Bone marrow (tissue), 2 donors: ENCODE measurements around the gene E2F7.

Source experiments
- DNase-seq, 2 donors: peaks; one replicate each; lab custom pipeline; 2025; lab: John Stamatoyannopoulos, UW

E2F7 gene

DNA sequence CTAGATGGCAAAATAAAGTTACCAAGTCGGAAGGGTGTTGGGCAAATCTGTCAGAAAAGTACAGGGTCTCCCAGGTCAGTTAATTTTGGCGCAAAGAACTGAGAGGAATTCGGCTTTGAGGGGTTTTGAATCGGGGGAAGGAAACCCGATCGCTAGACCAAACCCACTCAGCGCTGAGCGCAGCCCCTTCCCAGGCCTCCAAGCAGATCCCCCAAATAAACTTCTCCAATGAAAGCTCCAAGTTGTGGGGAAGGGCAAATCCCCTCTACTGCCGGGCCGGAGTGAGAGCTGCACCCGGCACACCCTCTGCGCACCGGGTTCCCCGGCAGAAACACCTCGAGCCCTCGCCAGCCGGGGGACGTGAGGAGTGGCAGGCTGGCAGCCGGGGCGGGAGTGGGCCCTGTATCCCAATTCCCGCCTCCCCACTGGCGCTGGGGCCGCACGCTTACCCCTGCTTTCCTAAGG, 441 bp downstream of the E2F7 start:
- DNase-seq, result no peak

DNA sequence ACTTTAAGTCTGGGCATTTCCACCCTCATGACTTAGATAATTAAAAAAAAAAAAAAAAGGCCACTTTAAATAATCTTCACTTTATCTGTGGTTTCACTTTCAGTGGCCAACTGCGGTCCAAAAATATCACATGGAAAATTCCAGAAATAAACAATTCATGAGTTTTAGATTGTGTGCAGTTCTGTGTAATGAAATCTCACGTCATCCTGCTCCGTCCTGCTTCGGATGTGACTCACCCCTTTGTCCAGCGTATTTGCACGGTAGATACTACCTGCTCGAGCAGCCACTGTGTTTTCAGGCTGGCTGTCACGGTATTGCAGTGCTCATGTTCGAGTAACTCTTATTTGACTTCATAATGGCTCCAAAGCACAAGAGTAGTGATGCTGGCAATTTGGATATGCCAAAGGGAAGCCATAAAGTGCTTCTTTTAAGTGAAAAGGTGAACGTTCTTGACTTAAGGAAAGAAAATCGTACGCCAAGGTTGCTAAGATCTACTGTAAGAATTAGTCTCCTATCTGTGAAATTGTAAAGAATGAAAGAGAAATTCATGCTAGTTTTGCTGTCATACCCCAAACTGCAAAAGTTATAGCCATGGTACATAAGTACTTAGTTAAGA, 2.4 kb downstream of the E2F7 start:
- DNase-seq, result no peak

DNA sequence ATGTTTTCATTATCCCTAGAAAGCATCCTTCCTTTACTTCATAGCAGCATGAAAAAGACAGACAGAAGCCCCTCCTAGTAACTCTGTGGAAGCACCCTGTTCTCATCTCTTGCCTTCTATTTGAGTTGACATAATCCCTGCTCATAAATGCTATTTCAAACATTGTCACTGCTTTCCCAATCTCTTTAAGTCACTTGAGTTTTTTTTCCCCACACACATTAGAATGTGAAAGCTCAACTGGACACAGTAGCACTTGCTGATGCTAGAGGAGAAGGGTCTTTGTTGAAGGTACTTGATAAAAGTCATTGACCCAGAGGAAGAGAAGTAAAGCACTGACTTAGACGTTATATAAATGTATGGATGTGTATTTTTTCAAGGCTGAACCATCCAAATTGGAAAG, 3.0 kb downstream of the E2F7 start:
- no peak for DNase-seq

DNA sequence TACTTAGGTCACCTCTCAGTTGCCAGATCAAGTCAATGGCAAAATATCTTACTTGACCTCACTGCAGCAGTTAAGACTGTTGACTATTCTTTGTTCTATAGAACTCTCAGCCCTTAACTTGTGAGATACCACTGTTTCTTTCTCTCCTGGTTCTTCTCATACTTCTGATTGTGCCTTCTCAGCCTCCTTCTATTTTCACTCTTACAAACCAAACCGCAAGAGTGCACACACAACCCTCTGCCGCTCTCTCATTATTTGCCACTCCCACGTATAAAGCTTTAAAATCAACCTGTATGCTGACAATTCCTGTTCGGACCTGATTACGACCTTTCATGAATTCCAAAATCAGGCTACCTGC, 4.5 kb downstream of the E2F7 start:
- no peak for DNase-seq

DNA sequence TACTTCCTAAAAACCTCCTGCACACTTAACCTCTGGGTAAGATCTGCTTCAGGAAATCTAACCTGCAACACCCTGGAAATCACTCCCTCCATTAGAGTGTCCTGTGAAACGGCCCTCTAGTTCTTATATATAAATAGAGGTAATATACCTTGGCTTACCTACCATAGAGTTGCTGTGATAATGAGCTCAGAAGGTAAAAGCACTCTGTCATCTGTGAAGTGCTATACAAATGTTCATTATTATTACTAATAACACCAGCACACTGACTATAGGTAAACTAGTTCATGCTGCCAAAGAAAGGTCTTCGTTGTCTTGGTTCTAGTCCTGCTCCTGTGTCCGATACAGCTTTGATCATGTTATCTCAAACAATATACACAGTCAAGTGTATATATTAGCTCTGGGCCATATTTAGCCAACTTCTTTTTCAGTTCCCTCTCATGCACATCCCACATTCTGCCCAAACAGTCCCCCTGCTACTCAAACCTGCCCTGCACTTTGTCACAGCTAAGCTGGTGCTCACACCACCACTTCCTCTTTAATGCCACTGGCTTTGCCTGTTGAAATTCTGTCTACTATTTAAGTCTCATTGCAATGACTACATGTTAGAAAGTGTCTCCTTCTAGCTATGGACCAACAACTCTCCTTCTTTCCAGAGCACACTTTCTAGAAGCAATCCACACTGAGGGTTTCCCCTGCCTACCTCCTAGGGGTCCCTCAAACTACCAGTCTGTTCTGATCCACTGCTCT, 5.1 kb downstream of the E2F7 start:
- peak in 1 of 2 donors; percentile 9 for DNase-seq

DNA sequence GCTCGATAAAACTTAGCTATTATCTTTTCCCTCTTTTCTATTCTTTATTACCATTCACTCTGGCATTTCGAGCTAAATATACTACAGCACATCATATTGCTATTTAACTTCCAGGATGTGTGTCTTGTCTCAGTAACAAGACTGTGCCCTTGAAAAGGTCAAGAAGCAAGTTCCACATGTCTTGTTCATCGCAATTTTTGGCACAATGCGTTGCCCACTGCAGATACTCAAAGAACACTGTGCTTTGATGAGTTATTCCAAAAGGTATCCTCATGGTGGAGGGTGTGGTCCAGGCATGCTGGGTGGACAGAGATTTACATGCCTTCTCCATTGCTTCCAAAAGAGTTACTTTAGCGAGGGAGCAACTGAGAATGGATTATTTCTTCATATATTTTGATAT, 6.6 kb downstream of the E2F7 start:
- no peak for DNase-seq

DNA sequence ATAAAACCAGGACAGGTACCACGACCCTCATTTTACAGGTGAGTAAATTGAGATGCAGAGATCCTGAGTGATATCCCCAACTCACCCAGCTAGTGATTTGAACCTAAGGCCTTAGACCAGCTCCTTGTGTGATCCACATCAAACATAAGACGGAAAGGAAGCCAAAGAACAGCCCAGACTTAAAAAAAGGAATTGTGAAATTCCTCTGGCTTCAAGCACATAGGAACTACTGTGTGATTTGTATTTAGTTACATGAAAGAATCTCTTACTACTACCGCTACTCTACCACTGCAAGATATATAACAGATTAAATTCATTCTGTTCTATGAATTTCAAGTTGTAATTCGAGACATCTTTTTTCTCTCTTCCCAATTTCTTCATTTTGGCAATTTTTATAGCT, 10.5 kb downstream of the E2F7 start:
- DNase-seq, result no peak

DNA sequence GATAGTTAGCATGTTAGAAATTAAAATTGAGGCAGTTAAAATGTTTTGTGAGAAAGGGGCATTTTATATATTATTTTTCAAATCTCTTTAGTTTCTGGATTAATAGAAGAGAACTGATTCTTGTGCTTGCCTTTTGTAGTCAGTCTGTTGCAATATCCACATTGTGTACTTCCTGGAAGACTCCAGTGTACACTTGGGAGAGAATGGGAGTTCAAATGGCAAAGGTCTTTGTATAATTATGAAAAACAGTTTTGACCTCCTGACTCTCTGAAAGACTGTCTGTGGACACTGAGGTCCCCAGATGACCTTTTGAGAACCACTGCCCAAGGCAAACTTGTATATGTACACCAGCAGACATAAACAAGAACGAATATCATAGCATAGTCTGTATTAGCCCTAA, 12.1 kb downstream of the E2F7 start:
- no peak for DNase-seq

DNA sequence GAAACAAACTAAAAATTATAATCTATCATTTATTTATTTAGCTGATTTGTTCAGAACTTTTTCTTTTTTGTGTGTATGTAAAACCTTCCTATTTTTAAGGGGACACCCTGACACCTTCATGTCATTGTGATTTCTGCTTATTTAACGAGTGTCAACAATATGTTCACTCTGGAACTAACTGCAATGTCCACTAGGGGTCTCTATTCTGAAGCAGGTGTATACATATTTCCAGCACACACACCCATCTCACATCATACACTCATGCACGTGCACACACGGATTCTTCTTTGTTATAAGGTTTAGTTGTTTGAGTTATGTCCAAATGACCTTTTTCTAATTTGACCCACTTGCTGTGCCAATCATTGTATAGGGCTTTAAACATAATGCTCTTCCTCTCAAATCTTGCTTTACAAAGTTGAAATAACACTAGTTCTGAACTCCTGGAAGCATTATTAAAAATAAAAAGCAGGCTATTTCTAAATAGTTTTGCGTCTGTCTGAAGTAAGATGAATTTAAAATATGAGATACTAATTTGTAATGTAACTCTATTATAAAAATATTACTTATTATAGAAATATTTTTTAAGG, 15.5 kb downstream of the E2F7 start:
- DNase-seq, result peak in 1 of 2 donors; percentile 49

DNA sequence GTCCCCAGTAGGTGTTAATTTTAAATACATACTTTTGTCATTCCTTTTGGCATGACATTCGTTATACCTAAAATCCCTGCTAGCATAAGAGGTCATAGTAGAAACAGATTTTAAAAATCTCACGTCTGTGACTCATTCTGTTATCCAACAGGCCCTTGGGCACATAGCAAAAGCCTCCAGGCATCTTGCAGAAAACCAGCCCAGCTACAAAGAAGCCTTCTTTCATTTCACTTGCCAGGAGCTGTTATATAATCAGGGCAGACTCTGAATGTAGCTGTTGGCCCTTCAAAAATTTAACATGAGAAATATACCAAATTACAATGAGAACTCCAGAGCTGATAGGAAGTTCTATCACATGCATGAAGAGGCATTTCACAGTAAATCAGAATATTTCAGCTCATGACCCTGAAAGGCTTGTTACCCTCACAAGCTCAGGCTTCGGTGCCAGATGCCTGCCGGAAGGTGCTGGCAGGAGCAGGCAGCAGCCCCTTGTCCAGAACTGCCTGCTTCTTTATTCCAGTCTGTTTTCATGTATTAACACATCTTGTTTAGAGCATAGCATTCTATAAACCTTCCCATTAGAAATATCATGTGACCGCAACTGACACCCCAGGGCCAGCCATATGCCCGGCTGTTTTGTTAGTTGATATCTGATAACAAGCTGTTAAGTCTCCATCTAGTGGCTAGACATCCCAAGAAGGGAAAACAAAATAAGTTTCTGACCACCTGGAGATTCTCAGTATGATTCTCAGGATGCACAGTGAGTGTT, 17.8 kb downstream of the E2F7 start:
- no peak for DNase-seq

DNA sequence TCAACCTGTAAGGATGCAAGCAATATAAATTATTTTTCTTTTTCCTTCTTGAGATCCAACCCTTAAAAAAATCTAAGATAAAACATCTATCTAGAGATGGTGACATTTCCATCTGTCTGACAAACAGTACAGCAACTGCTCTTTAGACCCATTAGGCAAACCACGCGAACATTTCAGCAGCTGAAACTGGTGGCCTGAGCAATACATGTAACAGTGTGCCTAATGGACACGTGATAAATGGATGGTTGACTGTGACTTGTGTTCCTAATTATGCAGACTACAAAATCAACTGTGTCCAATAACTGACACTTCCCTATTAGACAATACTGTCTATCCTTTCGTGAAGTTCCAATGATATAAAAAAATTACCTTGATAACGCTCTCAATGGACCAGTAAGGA, 18.9 kb downstream of the E2F7 start:
- no peak for DNase-seq

DNA sequence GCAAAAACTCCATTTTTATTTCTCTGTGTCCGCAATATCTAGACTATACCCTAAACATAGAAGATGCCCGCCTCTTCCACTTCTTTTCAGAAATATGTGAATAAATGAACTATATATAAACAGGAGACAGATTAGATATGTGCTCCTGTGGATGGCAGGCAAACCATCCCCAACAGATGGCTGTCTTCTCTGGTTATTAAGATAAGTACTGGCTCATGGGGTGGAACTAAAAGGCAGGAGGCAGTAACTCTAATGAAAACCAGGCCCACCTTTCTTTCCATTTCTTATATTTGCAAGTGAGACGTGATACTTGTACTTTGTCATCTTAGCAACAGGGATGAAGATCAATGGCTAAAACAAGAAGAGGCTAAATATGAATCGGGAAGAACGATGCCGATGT, 20.2 kb downstream of the E2F7 start:
- DNase-seq, result no peak

DNA sequence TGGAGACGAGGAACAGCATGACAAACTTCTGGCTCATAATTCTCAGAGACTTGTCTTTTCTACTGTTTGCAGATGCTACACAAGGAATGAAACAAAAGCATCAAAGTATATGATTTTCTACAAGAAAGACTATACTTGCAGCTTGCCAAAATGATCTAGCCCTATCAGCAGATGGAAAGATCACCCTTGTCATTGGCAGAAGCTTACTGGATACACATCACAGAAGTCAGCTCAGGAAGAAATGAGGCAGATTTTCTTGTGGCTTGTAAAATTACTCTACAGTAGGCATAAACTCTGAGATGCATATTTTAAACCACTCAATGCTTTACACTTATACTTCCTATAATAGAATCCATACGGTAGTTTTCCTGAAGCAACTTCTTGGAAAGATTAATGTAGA, 20.6 kb downstream of the E2F7 start:
- DNase-seq, result no peak

DNA sequence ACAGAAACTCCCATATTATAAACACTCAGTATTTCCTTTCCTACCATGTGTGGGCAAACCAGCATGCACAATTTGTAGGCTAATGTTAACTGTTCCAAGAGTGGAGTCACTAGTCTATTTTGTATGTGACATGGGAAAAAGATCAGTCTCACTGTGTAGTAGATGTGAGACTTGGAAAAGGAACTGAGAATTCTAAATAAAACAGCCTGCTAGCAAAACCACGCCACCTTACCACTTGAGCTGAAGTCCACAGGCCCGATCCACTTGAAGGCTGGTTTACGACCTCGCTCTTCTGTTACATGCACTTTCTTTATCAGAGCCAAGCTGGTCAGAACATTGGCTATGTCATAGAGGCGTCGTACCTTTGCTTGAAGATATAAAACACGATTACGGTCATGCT, 22.5 kb downstream of the E2F7 start:
- DNase-seq, result no peak

DNA sequence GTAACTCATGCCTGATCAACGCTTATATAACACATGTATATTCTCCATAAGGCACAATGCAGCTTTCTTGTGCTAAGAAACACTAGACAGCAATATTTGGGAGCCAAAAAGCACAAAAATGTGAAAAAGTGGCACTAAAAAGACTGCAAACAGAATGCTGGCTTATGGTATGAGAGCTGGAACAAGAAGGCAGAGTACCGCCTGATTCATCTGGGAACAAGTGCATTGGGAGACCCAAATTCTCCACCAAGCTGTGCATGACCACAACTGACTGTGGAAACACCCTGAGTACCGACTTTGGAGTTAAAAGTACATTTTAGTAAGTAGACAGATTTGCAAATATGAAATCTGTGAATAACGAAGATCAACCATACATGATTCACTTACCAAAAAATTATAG, 25.1 kb downstream of the E2F7 start:
- DNase-seq, result no peak

DNA sequence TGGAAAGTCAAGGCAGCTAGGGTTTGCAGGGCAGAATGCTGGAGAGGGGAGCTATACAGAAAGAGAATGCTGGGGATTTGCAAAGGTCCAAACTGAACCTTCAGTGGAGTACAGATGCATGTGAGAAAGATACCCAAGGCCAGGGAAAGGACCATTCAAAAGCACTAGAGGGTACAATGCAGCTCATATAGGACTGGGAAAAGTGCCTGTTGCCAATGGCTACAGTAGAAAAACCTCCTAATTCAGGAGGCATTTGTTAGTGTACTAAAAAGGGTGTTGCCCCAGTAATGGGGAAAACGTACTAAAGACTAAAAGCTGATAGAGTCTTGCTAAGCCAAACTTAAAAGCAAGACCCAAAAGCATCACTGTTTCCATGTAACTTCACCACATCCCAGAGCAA, 30.1 kb downstream of the E2F7 start:
- DNase-seq, result no peak

DNA sequence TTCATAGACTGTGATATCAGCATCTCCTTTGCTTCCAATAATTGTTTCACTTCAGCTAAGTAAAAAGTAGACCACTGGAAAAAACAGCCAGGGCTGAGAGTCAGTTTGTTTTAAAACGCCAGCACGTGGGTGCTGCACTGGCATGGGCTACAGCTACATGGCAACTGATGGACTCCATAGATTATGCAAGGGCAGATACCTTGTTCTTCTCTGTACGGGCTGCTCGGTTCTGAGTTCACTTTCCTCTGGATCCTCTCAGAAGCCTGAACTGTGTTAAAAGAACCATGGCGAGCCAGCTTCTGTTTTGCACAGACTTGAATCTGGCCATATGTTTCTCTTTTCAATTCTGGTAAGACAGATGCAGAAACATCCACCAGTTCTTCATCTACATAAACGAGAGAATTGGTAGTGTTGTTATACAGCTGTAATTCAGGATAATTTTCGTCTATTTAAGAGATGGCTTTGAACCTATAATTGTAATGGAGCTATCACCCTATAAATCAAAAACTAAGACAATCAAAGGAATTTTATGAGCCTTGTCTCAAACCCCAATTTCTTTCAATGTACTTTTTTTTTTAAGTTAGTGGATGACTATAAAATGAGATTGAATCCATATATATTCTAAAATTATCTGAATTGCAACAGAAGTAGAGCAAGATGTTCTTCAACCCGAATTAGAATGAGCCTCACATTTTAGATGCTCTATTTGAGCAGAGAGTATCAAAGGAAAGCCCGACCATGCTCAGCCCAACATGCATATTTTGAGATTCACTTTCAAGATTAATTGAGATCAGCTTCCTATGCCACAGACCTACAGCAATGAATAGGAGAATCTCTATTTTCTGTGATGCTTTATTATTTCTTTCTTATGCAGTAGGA, 31.5 kb downstream of the E2F7 start:
- DNase-seq, result no peak

DNA sequence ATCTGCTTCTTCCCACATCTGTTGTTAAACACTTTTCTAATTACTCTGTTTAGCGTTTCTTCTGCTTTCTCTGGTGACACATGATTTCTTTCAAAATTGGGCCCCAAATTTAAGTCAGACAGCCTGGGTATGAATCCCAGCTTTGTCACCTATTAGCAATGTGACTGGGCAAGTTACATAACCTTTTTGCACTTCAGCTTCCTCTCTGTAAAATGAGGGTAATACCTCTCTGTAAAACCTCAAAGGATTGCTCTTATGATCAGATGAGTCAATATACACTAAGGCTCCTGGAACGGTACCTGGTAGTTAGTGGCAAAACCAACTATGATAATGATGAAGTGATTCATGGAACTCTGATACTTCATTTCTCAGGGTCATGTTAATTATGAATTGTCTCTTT, 33.0 kb downstream of the E2F7 start:
- DNase-seq, result no peak

DNA sequence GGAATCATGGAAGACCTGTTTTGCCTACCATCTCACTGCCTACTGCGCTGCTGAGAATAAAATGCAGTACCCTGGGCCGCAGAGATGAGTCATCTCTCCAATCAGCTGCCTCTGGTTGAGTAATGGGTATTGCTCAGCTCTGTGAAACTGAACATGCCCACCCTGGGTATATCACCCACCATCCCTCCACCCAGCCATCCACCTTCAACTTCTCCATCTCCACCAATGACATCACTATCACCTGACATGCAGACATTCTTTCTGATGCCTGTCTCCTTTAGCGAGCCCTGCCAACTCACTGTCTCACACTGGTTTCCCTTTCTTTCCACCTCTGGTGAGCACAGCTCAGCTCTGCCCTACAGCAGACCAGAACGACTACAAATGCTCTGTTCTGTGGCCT, 33.6 kb downstream of the E2F7 start:
- DNase-seq, result no peak

DNA sequence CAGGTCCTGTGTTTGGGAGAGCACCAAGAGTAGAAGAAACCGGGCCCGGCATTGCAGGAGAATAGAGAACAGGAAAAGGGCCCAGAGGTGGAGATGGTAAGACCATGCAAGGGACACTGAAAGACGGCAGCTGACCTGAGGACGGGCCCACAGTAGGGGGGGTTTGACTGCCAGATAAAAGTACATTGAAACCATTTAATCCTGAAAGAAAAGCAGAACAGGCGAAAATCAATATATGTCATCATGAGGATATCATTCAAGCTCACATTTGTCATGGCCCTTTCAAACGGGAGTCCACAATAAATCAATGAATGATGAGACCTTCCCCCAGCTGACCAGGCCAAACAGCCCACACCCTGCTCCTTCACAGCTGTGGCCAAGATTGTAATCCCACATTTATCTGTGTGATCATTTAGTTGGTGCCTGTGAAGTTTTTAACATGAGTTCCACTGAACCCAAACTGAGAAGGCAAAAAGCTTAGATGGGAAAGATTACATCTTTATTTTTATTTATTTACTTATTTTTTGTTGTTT, 39.5 kb downstream of the E2F7 start:
- no peak for DNase-seq

DNA sequence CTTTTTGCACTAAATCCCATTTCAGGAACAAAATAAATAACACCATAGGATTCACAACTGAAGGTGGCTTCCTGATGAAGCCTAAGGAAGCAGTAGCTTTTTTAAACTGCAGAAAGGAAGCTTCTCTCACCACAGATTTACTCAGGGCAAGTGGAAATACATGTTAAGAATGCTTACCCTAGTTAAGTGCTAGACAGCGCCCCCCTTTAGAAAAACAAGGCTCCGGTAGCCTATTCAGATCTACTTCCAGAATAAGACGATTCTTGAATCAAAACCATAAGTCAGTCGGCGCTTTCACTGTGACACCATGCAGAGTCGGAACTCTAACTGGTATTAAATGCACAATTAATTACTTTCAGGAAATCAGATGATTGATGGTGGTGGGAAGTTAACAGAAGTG, 41.9 kb downstream of the E2F7 start:
- DNase-seq, result no peak

DNA sequence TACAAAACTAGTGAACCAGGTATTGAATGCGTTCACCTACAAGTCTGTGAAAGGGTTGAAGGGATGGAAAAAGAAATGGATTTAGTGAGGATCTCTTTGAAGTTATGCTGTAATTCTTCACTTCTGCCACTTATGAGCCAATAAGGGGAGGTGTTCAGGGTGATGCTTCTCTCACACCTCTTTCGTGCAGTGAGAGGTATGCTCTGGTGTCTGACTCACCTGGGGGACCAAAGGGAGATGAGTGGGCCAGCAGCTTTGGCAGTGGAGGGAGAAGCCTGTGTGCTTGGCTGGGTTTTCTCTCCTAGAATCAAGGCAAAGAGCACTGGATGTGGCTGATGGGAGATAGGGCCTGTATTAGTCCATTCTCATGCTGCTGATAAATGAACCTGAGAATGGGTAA, 45.4 kb downstream of the E2F7 start:
- DNase-seq, result no peak
